ENCODE results near the gene PTBP1.
"Not testable (repeated sequence)": the region's sequence is repeated elsewhere in the genome, so short reads cannot be mapped to it uniquely, and the experiment has no call there.

PTBP1 gene

GRCh38 chr19:810883-811489 lies 13.7 kb downstream of the PTBP1 start:
- DNase-seq (ENCODE audit: low read depth), result no peak

GRCh38 chr19:811506-812048 lies 14.3 kb downstream of the PTBP1 start:
- no peak for DNase-seq (ENCODE audit: low read depth)

- DNase-seq (ENCODE audit: low read depth), result no peak
These were observed 14.9 kb downstream of the PTBP1 start for GRCh38 chr19:812049-812746.

GRCh38 chr19:812747-813218 lies 15.5 kb downstream of the PTBP1 start:
- no peak for DNase-seq (ENCODE audit: low read depth)

GRCh38 chr19:813219-814151 lies 16.2 kb downstream of the PTBP1 start:
- DNase-seq (ENCODE audit: low read depth), result no peak

GRCh38 chr19:814152-815078 lies 17.2 kb downstream of the PTBP1 start:
- DNase-seq (ENCODE audit: low read depth), result no peak

GRCh38 chr19:815079-815774 lies 18.0 kb downstream of the PTBP1 start:
- DNase-seq (ENCODE audit: low read depth), result no peak

- no peak for DNase-seq (ENCODE audit: low read depth)
These were observed 18.7 kb downstream of the PTBP1 start for GRCh38 chr19:815775-816499.

GRCh38 chr19:816500-816857 lies 19.2 kb downstream of the PTBP1 start:
- DNase-seq (ENCODE audit: low read depth), result no peak

- not testable (repeated sequence) for DNase-seq (ENCODE audit: low read depth)
These were observed 23.0 kb downstream of the PTBP1 start for GRCh38 chr19:820212-820611.

- DNase-seq (ENCODE audit: low read depth), result no peak
These were observed 24.1 kb downstream of the PTBP1 start for GRCh38 chr19:821231-821824.

- no peak for DNase-seq (ENCODE audit: low read depth)
These were observed 24.7 kb downstream of the PTBP1 start, which contains the start of gene PLPPR3 for GRCh38 chr19:821825-822503. PLPPR3 (minus strand) TSS chr19:821955; CDS start chr19:821559, 396 bp downstream.

- DNase-seq (ENCODE audit: low read depth), result no peak
These were observed 26.4 kb downstream of the PTBP1 start for GRCh38 chr19:823565-824121.

GRCh38 chr19:824885-825284 lies 27.6 kb downstream of the PTBP1 start:
- no peak for DNase-seq (ENCODE audit: low read depth)

- DNase-seq (ENCODE audit: low read depth), result no peak
These were observed 28.8 kb downstream of the PTBP1 start for GRCh38 chr19:825897-826644.

- no peak for DNase-seq (ENCODE audit: low read depth)
These were observed 30.1 kb downstream of the PTBP1 start for GRCh38 chr19:827314-827709.

GRCh38 chr19:827710-828321 lies 30.6 kb downstream of the PTBP1 start, which contains the start of gene AZU1:
AZU1 (plus strand) TSS chr19:827837; CDS start chr19:827847, 10 bp downstream.
- no peak for DNase-seq (ENCODE audit: low read depth)

Data from activated T-helper 1 cell treated with Interleukin-2 at 50 U/mL for 16 hours (primary cell).